ACC112 (cell line): Measurements from ENCODE around the gene DCAF15.

Experiments
- H2AFZ ChIP-seq: fragments of 200-600 bp; sonication (generic); one replicate; pipeline ENCODE4 v1.6.0; 2017; ENCODE audit warnings: antibody characterized with exemption, low read length; ENCODE audit not compliant: unreplicated experiment
- H3K27ac ChIP-seq: fragments of 200-600 bp; sonication (generic); 2 replicates; pipeline ENCODE4 v1.5.1; 2014; ENCODE audit warnings: low read depth, mild to moderate bottlenecking, antibody characterized with exemption, low read length, moderate library complexity
- H3K27me3 ChIP-seq: fragments of 200-600 bp; sonication (generic); 2 replicates; pipeline ENCODE4 v1.6.1; 2014; ENCODE audit warnings: mild to moderate bottlenecking, antibody characterized with exemption, low read length, moderate library complexity, mixed read lengths; ENCODE audit not compliant: insufficient read depth
- H3K36me3 ChIP-seq: fragments of 200-600 bp; sonication (generic); 2 replicates; pipeline ENCODE4 v1.6.1; 2016; ENCODE audit warnings: mild to moderate bottlenecking, antibody characterized with exemption, low read length, moderate library complexity, mixed read lengths; ENCODE audit not compliant: insufficient read depth
- H3K4me1 ChIP-seq: fragments of 200-600 bp; sonication (generic); one replicate; pipeline ENCODE4 v1.6.1; 2016; ENCODE audit warnings: low read length, mixed read lengths; ENCODE audit not compliant: insufficient read depth, unreplicated experiment, control insufficient read depth
- H3K4me3 ChIP-seq: fragments of 200-600 bp; sonication (generic); 2 replicates; pipeline ENCODE4 v1.5.1; 2014; ENCODE audit warnings: mild to moderate bottlenecking, low read depth, low read length
- H3K79me2 ChIP-seq: fragments of 200-600 bp; sonication (generic); one replicate; pipeline ENCODE4 v1.6.0; 2016; ENCODE audit warnings: low read length; ENCODE audit not compliant: control insufficient read depth, unreplicated experiment, insufficient read depth

The DCAF15 gene

GRCh38 chr19:14005349-14006084 is 53.2 kb downstream of the DCAF15 start:
- Histone ChIP-seq H2AFZ (no peak overlapping the region), H3K27ac (peak overlapping the region; percentile 94)

DNA sequence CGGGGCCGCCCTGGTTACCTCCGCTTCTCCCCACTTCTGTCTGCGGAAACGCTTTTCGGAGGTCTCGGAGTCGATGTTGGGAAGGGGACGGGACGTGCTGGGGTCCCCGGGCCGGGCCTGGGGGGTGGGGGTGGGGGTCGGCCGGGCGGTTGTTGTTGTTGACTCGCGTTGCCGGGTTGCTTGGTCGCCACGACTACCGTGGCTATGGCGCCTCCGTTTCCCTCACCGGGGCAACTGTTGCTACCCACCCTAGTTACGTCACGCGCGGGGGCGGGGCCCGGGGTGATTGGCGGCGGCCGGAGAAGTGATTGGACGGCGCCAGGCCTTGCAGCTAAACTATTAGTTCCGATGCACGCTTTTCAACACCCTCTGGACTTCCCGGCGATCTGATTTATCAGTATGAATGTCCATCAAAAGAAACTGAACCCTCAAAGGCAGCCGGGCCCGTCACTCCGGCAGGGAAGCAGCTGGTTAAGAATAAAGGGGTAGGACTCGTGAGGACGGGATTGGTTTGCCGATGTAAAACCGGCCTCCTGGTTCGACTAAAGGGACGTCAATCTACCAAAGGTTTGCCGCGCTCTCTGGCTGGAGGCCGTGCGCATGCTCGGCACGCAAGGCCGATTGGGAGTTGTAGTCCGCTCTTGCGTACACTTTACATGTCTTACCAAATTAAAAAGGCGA is 53.9 kb downstream of the DCAF15 start, which contains the start of gene RFX1:
Gene RFX1 (minus strand): TSS at position 236 of the 681 bp plus-strand sequence. CDS start 12,477 bp downstream, outside the sequence.
- Histone ChIP-seq H3K36me3 (no peaks in the 10 kb centered on the region), H3K4me1 (peaks cover 7% of the 10 kb centered on the region), H3K4me3 (peak within 1 kb of the TSS; percentile 91), H3K79me2 (peaks cover 9% of the 10 kb centered on the region), H2AFZ (peak within 1 kb of the TSS; percentile 81), H3K27ac (peak within 1 kb of the TSS; percentile 94), H3K27me3 (no peaks in the 10 kb centered on the region)

More at GRCh38 chr19:14005349-14006084, 53.2 kb downstream of the DCAF15 start:
- peaks cover 7% of the 10 kb centered on the region for H3K4me1 ChIP-seq
- peaks cover 9% of the 10 kb centered on the region for H3K79me2 ChIP-seq
- peak overlapping the region; percentile 91 for H3K4me3 ChIP-seq
- H3K27me3 ChIP-seq, result no peaks in the 10 kb centered on the region
- H3K36me3 ChIP-seq, result no peaks in the 10 kb centered on the region

DNA sequence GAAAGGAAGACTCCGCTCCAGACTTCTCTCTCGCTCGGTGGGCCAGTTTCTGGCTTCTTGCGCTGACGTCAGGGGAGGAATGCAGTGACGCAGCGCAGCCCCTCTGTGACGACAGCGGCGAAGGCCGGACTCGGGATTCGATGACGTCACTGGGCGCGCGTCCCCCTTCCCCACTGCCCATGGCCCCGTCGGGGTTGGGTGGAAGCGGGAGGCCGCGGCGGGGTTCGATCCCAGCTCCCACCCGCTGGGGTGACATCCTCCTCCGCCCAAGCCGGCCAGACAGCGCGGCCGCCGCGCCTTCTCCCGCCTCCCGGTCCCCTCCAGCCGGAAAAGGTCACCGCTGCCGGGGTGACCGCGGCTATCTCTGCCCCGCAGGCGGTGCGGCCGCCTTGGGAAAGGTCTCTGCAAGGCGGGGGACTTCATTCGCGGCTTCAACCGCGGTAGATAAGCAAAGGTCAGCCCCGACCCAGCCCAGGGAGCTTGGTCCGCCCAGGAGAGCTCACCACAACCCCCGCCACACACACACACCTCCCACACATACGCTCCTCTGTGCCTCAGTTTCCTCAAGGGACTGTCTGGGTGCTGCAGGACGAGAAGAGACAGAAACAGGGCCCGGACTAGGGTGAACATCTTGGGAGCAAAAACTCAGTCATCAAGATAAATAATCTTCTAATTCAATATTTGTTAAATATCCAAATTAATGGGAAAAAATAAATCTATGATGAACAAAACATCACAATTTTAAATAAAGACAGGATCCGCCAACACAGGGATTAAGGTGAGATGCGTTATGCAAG is 54.7 kb downstream of the DCAF15 start:
- H3K4me3 ChIP-seq, result peak overlapping the region; percentile 91
- no peaks in the 10 kb centered on the region for H3K27me3 ChIP-seq
- no peaks in the 10 kb centered on the region for H3K36me3 ChIP-seq

More for the DNA sequence above, 54.7 kb downstream of the DCAF15 start:
- Histone ChIP-seq H2AFZ (peak overlapping the region; percentile 81), H3K79me2 (peaks cover 9% of the 10 kb centered on the region), H3K27ac (peak overlapping the region; percentile 94), H3K4me1 (peaks cover 7% of the 10 kb centered on the region)
